Activated CD8-positive, alpha-beta memory T cell treated with anti-CD3 and anti-CD28 coated beads, Interleukin-2, amount 50 U/mL, for 1 hour (primary cell): ENCODE results near the gene LTA4H.
"Not testable (repeated sequence)": the region's sequence is repeated elsewhere in the genome, so short reads cannot be mapped to it uniquely, and the experiment has no call there.

Source experiments
- DNase-seq: peaks from one replicate; pipeline ENCODE4 v3.0.0-alpha.2; 2020; ENCODE audit errors: extremely low read depth

Gene LTA4H

DNA sequence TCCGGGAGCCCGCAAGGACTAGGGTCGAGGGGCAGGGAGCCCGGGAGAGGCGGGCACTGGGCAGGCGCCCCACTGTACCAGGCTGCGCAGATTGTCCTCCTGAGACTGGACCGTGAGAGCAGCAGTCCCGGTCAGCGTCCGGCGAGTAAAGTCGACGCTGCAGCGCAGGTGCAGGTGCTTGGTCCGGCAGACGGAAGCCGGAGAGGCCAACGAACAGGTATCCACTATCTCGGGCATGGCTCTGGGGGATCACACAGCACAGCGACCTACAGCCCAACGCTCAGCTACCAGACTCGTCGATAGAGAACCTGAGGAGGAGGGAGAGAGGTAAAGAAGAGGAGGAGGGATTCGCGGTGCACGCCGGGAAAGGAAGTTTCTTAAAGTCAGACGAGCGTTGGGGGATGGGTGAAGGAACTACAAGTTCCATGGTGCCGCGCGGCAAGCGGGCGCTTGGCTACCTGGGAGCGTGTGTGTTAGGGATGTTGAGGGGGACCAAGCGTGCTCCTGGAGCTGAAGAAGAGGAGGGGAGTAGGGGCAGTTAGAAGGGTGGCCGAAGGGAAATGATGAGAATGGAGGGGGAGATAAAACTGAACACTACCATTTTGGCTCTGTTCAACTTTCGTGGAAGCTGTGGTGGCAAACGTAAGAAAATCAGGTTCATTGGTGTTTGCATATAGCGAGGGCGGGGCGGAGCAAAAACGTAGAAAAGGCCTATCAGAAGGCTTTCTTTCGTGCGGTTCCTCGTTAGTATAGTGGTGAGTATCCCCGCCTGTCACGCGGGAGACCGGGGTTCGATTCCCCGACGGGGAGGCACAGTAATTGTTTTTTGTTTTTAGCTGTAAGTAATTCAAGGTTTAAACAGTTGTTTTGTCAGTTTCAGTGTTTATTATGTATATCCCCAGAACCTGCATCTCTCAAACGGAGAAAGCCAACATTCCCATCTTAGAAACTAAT, at the start of gene LTA4H:
Gene LTA4H, minus strand, starts transcription at position 305 of the 954 bp plus-strand sequence. Its CDS starts 68 bp downstream, at position 237.
- DNase-seq: peak; percentile 98

DNA sequence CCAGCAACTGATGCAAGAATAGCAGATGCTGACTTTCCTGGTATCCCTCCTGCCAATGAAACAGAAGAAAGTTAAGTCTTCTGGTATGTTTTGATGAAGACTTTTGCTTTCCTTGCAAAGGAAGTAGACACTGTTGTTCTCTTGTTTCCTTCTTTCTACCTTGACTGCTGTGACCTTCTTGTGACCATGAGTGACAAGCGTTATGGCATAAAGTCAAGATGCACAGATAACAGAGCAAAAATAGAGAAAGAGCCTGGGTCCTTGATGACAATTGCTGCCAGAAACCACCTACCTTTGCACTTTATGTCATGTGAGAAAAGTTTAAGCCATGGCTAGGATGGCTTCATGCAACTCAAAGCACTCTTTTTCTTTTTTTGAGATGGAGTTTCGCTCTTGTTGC, 49.2 kb upstream of the LTA4H start:
- DNase-seq: no peak

GRCh38 chr12:96083020-96083719, 47.8 kb upstream of the LTA4H start:
- no peak for DNase-seq

DNA sequence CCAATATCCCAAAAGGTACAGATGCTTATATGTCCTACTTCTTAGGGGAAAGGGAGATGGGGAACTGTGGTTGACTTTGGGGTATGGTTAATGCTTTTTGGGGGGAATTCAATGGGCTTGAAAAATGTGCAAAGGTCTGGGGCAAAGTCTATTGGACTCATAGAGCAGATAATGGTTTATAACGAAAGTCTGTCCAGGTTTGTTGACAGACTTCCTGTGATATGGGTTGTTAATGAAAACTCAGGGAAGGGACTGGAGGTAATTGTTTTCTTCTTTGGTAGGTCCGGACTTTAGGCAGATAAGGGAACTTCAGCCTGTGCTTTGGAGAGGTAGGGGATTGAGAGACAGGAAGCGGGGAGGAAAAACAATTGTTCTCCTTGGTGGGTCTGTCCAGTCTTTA, 46.2 kb upstream of the LTA4H start:
- DNase-seq: no peak

GRCh38 chr12:96078231-96079135, 43.1 kb upstream of the LTA4H start:
- DNase-seq: no peak

GRCh38 chr12:96077081-96077480, 41.7 kb upstream of the LTA4H start:
- no peak for DNase-seq

DNA sequence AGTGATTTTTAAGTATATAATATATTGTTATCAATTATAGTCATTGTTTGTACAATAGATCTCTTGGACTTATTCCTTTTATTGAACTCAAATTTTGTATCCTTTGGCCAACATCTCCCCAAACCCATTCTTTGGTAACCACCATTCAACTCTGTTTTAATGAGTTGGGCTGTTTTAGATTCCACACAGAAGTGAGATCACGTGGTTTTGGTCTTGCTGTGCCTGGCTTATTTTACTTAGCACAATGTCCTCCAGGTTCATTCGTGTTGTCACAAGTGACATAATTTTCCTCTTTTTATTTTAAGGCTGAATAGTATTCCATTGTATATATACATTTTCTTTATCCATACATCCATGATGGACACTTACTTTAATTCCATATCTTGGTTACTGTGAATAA, 40.2 kb upstream of the LTA4H start:
- no peak for DNase-seq

GRCh38 chr12:96073346-96074330, 38.3 kb upstream of the LTA4H start:
- no peak for DNase-seq

DNA sequence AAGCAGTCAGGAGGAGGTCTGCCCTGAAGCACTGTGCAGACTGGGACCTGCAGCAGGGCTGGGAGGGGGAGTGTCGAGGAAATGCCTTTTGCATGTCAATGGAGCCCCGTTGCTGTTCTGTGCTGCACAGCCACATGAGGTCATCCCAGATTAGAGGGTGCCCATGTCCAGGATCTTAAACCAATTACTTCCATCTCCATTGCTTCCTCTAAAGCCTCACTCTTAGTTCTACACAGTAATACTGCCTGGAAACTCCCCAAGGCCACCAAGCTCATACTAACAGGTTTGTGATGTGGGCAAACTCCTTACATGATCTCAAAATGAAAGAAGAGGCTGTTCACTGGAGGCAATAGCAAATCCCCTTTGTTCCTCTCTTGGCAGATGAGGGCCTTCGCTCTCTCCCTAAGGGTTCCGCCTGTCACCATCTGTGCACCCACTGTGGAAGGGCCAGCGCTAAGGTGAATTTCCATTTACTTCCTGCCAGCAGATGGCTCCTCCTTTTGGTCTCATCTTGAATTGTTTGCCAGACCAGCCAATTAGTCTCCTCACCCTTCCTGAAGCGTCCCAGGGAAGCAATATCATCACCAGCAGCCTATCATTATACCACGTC, 35.4 kb upstream of the LTA4H start:
- DNase-seq: no peak

DNA sequence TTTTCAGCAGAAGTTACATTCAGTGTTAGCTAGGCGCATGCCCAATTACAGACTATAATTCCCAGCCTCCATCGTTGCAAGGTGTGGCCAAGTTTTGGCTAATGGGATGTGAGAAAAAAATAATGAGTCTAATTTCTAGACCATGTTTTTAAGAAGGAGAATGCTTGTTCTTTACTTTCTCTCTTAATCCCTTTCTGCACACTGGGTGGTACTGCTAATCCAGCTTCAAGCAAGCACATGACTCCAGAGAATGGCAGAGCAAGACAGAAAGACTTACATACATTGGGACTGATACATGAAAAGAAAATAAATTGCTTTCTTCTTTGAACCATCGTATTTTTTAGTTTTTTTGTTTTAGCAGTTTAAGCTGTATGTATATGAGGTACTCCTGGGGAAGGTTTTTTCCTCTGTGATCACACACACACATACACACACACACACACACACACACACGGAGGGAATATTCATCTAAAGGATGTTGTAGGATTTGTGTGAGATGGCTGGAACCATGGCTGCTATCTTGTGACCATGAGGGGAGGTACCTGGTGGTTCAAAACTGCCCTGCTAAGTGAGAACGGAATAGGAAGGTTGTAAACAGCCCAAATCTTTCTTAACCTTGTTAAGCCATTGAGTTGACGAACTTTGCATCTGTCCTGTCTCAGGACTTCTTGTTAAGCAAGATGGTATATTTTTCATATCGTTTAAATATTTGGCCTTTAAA, 34.3 kb upstream of the LTA4H start:
- no peak for DNase-seq

- DNase-seq: no peak
Measured at GRCh38 chr12:96068636-96069035, 33.2 kb upstream of the LTA4H start.

GRCh38 chr12:96068111-96068510, 32.7 kb upstream of the LTA4H start:
- no peak for DNase-seq

GRCh38 chr12:96065776-96066175, 30.4 kb upstream of the LTA4H start:
- DNase-seq: not testable (repeated sequence)

- DNase-seq: no peak
Measured at GRCh38 chr12:96064966-96065365, 29.6 kb upstream of the LTA4H start.

- no peak for DNase-seq
Measured at GRCh38 chr12:96064271-96064670, 28.9 kb upstream of the LTA4H start.

DNA sequence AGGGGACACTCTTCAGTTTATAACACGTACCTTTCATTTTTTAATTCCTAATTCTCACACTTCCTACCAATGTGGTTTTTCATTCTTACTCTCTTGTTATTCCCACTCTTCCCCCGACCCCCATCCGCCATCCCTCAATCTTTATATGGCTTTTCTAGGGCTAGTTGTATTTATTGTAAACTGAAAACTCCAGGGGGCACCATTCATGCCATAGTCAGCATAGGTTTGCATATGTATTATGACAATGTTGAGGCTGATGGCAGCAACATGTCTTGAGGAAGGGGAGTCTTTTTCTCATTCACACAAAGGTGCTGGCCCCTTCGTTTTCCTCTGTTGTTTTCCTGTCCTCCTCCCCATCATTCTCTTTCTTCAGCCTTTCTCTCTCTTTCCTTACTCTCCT, 27.7 kb upstream of the LTA4H start:
- no peak for DNase-seq

DNA sequence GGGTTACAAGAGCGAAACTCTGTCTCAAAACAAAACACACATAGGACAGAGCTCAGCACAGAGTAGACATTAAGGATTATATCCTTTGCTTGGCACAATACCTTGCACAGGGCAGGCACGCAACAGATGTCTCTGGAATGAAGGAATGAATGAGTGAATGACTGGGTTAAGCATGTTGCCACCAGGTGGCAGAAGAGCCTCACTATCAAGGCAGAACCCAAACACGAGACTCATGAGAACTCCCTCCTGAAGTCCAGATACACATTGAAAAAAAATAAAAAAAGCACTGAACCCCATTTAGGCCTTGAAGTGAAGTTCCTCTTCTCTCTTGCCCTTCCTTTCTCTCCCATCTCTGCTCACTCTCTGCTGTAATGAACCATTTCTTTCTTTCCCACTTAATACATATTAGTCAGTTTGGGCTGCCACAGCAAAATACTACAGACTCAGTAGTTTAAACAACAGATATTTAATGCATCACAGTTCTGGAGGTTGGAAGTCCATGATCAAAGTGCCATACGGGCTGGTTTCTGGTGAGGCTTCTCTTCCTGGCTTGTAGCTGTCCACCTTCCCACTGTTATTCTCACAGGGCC, 26.6 kb upstream of the LTA4H start:
- DNase-seq: peak; percentile 55

DNA sequence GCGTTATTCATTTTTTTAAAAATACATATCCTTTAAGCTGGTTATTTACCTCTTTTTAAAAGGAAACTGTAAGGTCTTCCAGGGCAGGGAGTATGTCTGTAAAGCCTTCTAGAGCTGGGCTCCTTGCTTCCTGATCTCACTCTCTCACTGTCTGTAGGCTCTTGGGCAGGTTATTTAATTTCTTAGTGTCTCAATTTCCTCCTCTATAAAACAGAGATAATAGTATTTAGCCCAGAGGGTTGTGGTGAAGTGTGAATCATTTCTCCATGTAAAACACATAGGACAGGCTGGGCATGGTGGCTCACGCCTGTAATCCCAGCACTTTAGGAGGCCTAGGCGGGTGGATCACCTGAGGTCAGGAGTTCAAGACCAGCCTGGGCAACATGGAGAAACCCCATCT, 25.9 kb upstream of the LTA4H start:
- DNase-seq: no peak

- DNase-seq: no peak
Measured at GRCh38 chr12:96060041-96060440, 24.7 kb upstream of the LTA4H start.
